H9 (cell line): ENCODE results near the gene GABRR3. TPM values are rescaled to one million over a fixed set of nuclear protein-coding genes. Genes with fewer than 3 reads are reported as not detected.

Experiments used
- DNase-seq: peaks from one replicate; pipeline ENCODE4 v3.0.0-alpha.2; 2017
- H2AFZ ChIP-seq: one replicate; pipeline ENCODE4 v1.6.1; 2013; ENCODE audit warnings: mild to moderate bottlenecking, low read length, control low read depth, moderate library complexity
- H2AK5ac ChIP-seq: 2 replicates; pipeline ENCODE4 v1.6.1; 2013; ENCODE audit warnings: low read length, control low read depth, mixed read lengths; ENCODE audit not compliant: insufficient read length
- H2BK120ac ChIP-seq: one replicate; pipeline ENCODE4 v1.6.1; 2013; ENCODE audit warnings: low read depth, mild to moderate bottlenecking, low read length, control low read depth, inconsistent platforms; ENCODE audit not compliant: poor library complexity, severe bottlenecking
- H2BK12ac ChIP-seq: 2 replicates; pipeline ENCODE4 v1.6.1; 2013; ENCODE audit warnings: low read length, control low read depth, mixed read lengths, low read depth; ENCODE audit not compliant: insufficient read length
- H2BK15ac ChIP-seq: 2 replicates; pipeline ENCODE4 v1.6.1; 2013; ENCODE audit warnings: low read depth, low read length, control low read depth
- H2BK20ac ChIP-seq: one replicate; pipeline ENCODE4 v1.6.1; 2013; ENCODE audit warnings: low read depth, mild to moderate bottlenecking, low read length, control low read depth, inconsistent platforms; ENCODE audit not compliant: poor library complexity, severe bottlenecking
- H2BK5ac ChIP-seq: 2 replicates; pipeline ENCODE4 v1.6.1; 2013; ENCODE audit warnings: low read length, control low read depth, mixed read lengths; ENCODE audit not compliant: insufficient read length
- H3K14ac ChIP-seq: 2 replicates; pipeline ENCODE4 v1.6.1; 2013; ENCODE audit warnings: low read length, control low read depth; ENCODE audit not compliant: insufficient read depth
- H3K18ac ChIP-seq: 2 replicates; pipeline ENCODE4 v1.6.1; 2013; ENCODE audit warnings: low read depth, mild to moderate bottlenecking, mixed read lengths, low read length, control low read depth; ENCODE audit not compliant: insufficient read length
- H3K23ac ChIP-seq: 2 replicates; pipeline ENCODE4 v1.6.1; 2013; ENCODE audit warnings: low read length, control low read depth, mixed read lengths, low read depth; ENCODE audit not compliant: insufficient read length
- H3K23me2 ChIP-seq: 2 replicates; pipeline ENCODE4 v1.6.1; 2013; ENCODE audit warnings: low read depth, mild to moderate bottlenecking, mixed read lengths, low read length, control low read depth; ENCODE audit not compliant: insufficient read length, poor library complexity, severe bottlenecking
- H3K27ac ChIP-seq: 2 replicates; pipeline ENCODE4 v1.5.1; 2013; ENCODE audit warnings: low read length, control low read depth, mixed read lengths, low read depth; ENCODE audit not compliant: insufficient read length
- H3K27me3 ChIP-seq: 2 replicates; pipeline ENCODE4 v1.6.1; 2013; ENCODE audit warnings: low read length, control low read depth, inconsistent platforms; ENCODE audit not compliant: insufficient read depth
- H3K4ac ChIP-seq: 2 replicates; pipeline ENCODE4 v1.6.1; 2013; ENCODE audit warnings: low read depth, mild to moderate bottlenecking, control low read depth, inconsistent platforms, low read length, moderate library complexity
- H3K4me1 ChIP-seq: 2 replicates; pipeline ENCODE4 v1.6.1; 2013; ENCODE audit warnings: low read length, control low read depth, inconsistent platforms; ENCODE audit not compliant: insufficient read depth
- H3K4me2 ChIP-seq: 2 replicates; pipeline ENCODE4 v1.6.1; 2013; ENCODE audit warnings: low read length, control low read depth, mixed read lengths; ENCODE audit not compliant: insufficient read length, insufficient read depth
- H3K56ac ChIP-seq: 2 replicates; pipeline ENCODE4 v1.6.1; 2013; ENCODE audit warnings: low read depth, mild to moderate bottlenecking, mixed read lengths, low read length, control low read depth; ENCODE audit not compliant: insufficient read length
- H3K79me1 ChIP-seq: 2 replicates; pipeline ENCODE4 v1.6.1; 2013; ENCODE audit warnings: low read depth, mild to moderate bottlenecking, moderate library complexity, low read length, control low read depth, inconsistent platforms; ENCODE audit not compliant: insufficient read depth, poor library complexity, severe bottlenecking
- H3K79me2 ChIP-seq: 2 replicates; pipeline ENCODE4 v1.6.1; 2013; ENCODE audit warnings: low read length, control low read depth, inconsistent platforms; ENCODE audit not compliant: insufficient read depth
- H3K9ac ChIP-seq: 2 replicates; pipeline ENCODE4 v1.6.1; 2013; ENCODE audit warnings: low read length, control low read depth, mixed read lengths; ENCODE audit not compliant: insufficient read length; ENCODE audit errors: extremely low read depth
- H3K9me3 ChIP-seq: one replicate; pipeline ENCODE4 v1.6.1; 2013; ENCODE audit warnings: low read depth, low read length, inconsistent platforms; ENCODE audit not compliant: control insufficient read depth
- H3T11ph ChIP-seq: one replicate; pipeline ENCODE4 v1.6.1; 2013; ENCODE audit warnings: mild to moderate bottlenecking, low read length, control low read depth, inconsistent platforms
- H4K20me1 ChIP-seq: one replicate; pipeline ENCODE4 v1.6.1; 2013; ENCODE audit not compliant: control insufficient read depth, insufficient read length, insufficient read depth
- H4K5ac ChIP-seq: 2 replicates; pipeline ENCODE4 v1.6.1; 2013; ENCODE audit warnings: low read depth, mild to moderate bottlenecking, mixed read lengths, low read length, control low read depth; ENCODE audit not compliant: insufficient read length
- H4K8ac ChIP-seq: replicated peaks from 2 replicates; pipeline ENCODE4 v1.6.1; 2013; ENCODE audit warnings: low read length, control low read depth, mixed read lengths, low read depth; ENCODE audit not compliant: insufficient read length
- H4K91ac ChIP-seq: 2 replicates; pipeline ENCODE4 v1.6.1; 2013; ENCODE audit warnings: low read depth, mild to moderate bottlenecking, moderate library complexity, mixed read lengths, low read length, control low read depth; ENCODE audit not compliant: insufficient read length
- H3K27ac Mint-ChIP-seq, 3 experiments: 2 replicates in 2 of 3; 3 replicates in 1 of 3; pipeline ENCODE4 v1.8.0; 2020 to 2021; ENCODE audit warnings: mixed read lengths in 3 of 3, mild to moderate bottlenecking in 1 of 3, moderate library complexity in 1 of 3
- H3K27me3 Mint-ChIP-seq: 2 replicates; pipeline ENCODE4 v1.8.0; 2021; ENCODE audit warnings: low read depth, mild to moderate bottlenecking, moderate library complexity, mixed read lengths
- H3K36me3 Mint-ChIP-seq, 3 experiments: 2 replicates in 2 of 3; 3 replicates in 1 of 3; pipeline ENCODE4 v1.8.0; 2020 to 2021; ENCODE audit warnings: low read depth in 3 of 3, mixed read lengths in 3 of 3; ENCODE audit not compliant: insufficient read depth in 1 of 3
- H3K4me1 Mint-ChIP-seq, 2 experiments: 2 replicates each; pipeline ENCODE4 v1.8.0; 2020; ENCODE audit warnings: mixed read lengths in 2 of 2
- H3K4me3 Mint-ChIP-seq, 2 experiments: 2 replicates in 1 of 2; 3 replicates in 1 of 2; pipeline ENCODE4 v1.8.0; 2020 to 2021; ENCODE audit warnings: mild to moderate bottlenecking in 2 of 2, mixed read lengths in 2 of 2, moderate library complexity in 1 of 2
- H3K9me3 Mint-ChIP-seq, 2 experiments: 2 replicates in 1 of 2; 3 replicates in 1 of 2; pipeline ENCODE4 v1.8.0; 2020; ENCODE audit warnings: mild to moderate bottlenecking in 2 of 2, mixed read lengths in 2 of 2, moderate library complexity in 1 of 2
- CTCF ChIP-seq: fragments of 200-600 bp; sonication (generic); conservative IDR thresholded peaks from 3 replicates; pipeline ENCODE4 v1.8.0; 2021; ENCODE audit warnings: antibody characterized with exemption, mild to moderate bottlenecking
- WGBS: extraction: QIAGEN DNeasy Blood & Tissue Kit; methylation state at CpG from one replicate; pipeline ENCODE4 v1.1.7; 2013; ENCODE audit warnings: missing lambda C conversion rate, low lambda C conversion rate, mixed read lengths; ENCODE audit not compliant: insufficient read length; ENCODE audit errors: extremely low coverage; 5-methylcytosine and 5-hydroxymethylcytosine counted together
- long read RNA-seq: library from polyadenylated mRNA; unstranded; transcript quantifications from one replicate; pipeline ENCODE4 v2.0.0, GENCODE V29; 2020
- total RNA-seq: library from RNA; stranded (reverse); gene quantifications from 2 replicates; pipeline ENCODE4 v1.2.1, GENCODE V29; 2021

GABRR3 gene
- not detected in 2 replicates for total RNA-seq
- long read RNA-seq: 0 reads

GRCh38 chr3:98035208-98035607 is at the start of gene GABRR3:
Gene GABRR3, minus strand, starts transcription at chr3:98035315. Its CDS starts 328 bp downstream, at chr3:98034987.
- peaks cover 25 to 26% of the 10 kb centered on the region in 2 experiments for H3K4me1 Mint-ChIP-seq
- H3K4me3 Mint-ChIP-seq: no peak within 1 kb of the TSS
- TF ChIP-seq CTCF: no peak

More at GRCh38 chr3:98035208-98035607, at the start of gene GABRR3:
- H4K8ac ChIP-seq: no peak within 1 kb of the TSS
- H4K20me1 ChIP-seq: no peaks in the 10 kb centered on the region
- H3K18ac ChIP-seq: no peak within 1 kb of the TSS
- H3T11ph ChIP-seq: no peak within 1 kb of the TSS
- H3K9me3 ChIP-seq: no peaks in the 10 kb centered on the region
- H3K9me3 Mint-ChIP-seq: no peaks in the 10 kb centered on the region
- H3K9ac ChIP-seq: no peak within 1 kb of the TSS
- H3K79me1 ChIP-seq: no peaks in the 10 kb centered on the region
- H2BK15ac ChIP-seq: no peak within 1 kb of the TSS
- H3K4me1 ChIP-seq: no peaks in the 10 kb centered on the region; the same call in 1 of the 2 replicates
- no peak within 1 kb of the TSS for H3K4me2 ChIP-seq
- WGBS: no CpG with 5 or more reads among the region's 3 CpGs
- no peak within 1 kb of the TSS for H3K56ac ChIP-seq
- no peak within 1 kb of the TSS for H2AFZ ChIP-seq
- no peaks in the 10 kb centered on the region for H3K27me3 Mint-ChIP-seq
- no peak within 1 kb of the TSS for H2BK12ac ChIP-seq
- no peak within 1 kb of the TSS for H2AK5ac ChIP-seq
- no peak within 1 kb of the TSS for H3K27ac ChIP-seq
- H2BK5ac ChIP-seq: no peak within 1 kb of the TSS
- no peak within 1 kb of the TSS for H3K14ac ChIP-seq
- H2BK20ac ChIP-seq: no peak within 1 kb of the TSS
- no peak within 1 kb of the TSS; a peak in 2 of 7 replicates for H3K27ac Mint-ChIP-seq
- no peak within 1 kb of the TSS for H2BK120ac ChIP-seq
- no peak for DNase-seq
- H3K27me3 ChIP-seq: no peaks in the 10 kb centered on the region
- no peak within 1 kb of the TSS for H3K4ac ChIP-seq
- H3K23ac ChIP-seq: no peak within 1 kb of the TSS
- no peaks in the 10 kb centered on the region for H3K23me2 ChIP-seq
- H3K79me2 ChIP-seq: no peaks in the 10 kb centered on the region
- no peaks in the 10 kb centered on the region for H3K36me3 Mint-ChIP-seq
- H4K5ac ChIP-seq: no peak within 1 kb of the TSS
- H4K91ac ChIP-seq: no peak within 1 kb of the TSS
